Caco-2 (cell line): ENCODE results near the gene PPIE. TPM values are rescaled to one million over a fixed set of nuclear protein-coding genes. Genes with fewer than 3 reads are reported as not detected.

Experiments
- BruUV-seq: library from RNA; stranded (reverse); fragments of 400-500 nt; replicated peaks from 2 replicates; lab custom pipeline; 2021; lab: Mats Ljungman, UMichigan
- CTCF ChIA-PET: fragments of 300-600 bp; sonication (Branson Sonifier 250); formaldehyde crosslinking; loops from one replicate; lab custom pipeline; 2022; ENCODE audit warnings: antibody characterized with exemption; lab: Charles Lee
- POLR2A ChIA-PET: fragments of 300-600 bp; sonication (Branson Sonifier 250); formaldehyde crosslinking; loops from one replicate; lab custom pipeline; 2022; ENCODE audit warnings: antibody characterized with exemption; lab: Charles Lee
- DNase-seq, 2 experiments: peaks; one replicate each; pipeline versions ENCODE4 v3.0.0 to v3.0.0-alpha.2; 2020 to 2022
- H3K27me3 ChIP-seq: replicated peaks from 2 replicates; pipeline ENCODE4 v1.6.0; 2011; ENCODE audit warnings: low read length; ENCODE audit not compliant: control insufficient read depth, insufficient read depth
- H3K36me3 ChIP-seq: 2 replicates; pipeline ENCODE4 v1.5.1; 2011; ENCODE audit warnings: low read length; ENCODE audit not compliant: control insufficient read depth, insufficient read depth
- H3K4me1 ChIP-seq: fragments of 250-450 bp; sonication (Bioruptor Pico); 2 replicates; pipeline ENCODE4 v1.5.1; 2020; ENCODE audit warnings: mild to moderate bottlenecking
- H3K4me3 ChIP-seq: 2 replicates; pipeline ENCODE4 v1.5.1; 2011; ENCODE audit warnings: low read depth, mild to moderate bottlenecking, control low read depth, low read length
- H3K9me3 ChIP-seq: fragments of 250-450 bp; sonication (Bioruptor Pico); 2 replicates; pipeline ENCODE4 v1.5.1; 2020; ENCODE audit warnings: mild to moderate bottlenecking, moderate library complexity
- H3K27ac Mint-ChIP-seq: one replicate; pipeline ENCODE4 v1.8.0; 2022; ENCODE audit warnings: mixed read lengths; ENCODE audit not compliant: unreplicated experiment
- H3K27me3 Mint-ChIP-seq: one replicate; pipeline ENCODE4 v1.8.0; 2022; ENCODE audit warnings: mixed read lengths; ENCODE audit not compliant: insufficient read depth, unreplicated experiment
- H3K36me3 Mint-ChIP-seq: one replicate; pipeline ENCODE4 v1.8.0; 2022; ENCODE audit warnings: mild to moderate bottlenecking, mixed read lengths; ENCODE audit not compliant: insufficient read depth, unreplicated experiment
- H3K4me1 Mint-ChIP-seq: one replicate; pipeline ENCODE4 v1.8.0; 2022; ENCODE audit warnings: low read depth, mixed read lengths; ENCODE audit not compliant: unreplicated experiment
- H3K4me3 Mint-ChIP-seq: one replicate; pipeline ENCODE4 v1.8.0; 2022; ENCODE audit warnings: mild to moderate bottlenecking, moderate library complexity, mixed read lengths; ENCODE audit not compliant: unreplicated experiment
- H3K9me3 Mint-ChIP-seq: one replicate; pipeline ENCODE4 v1.8.0; 2022; ENCODE audit warnings: mixed read lengths; ENCODE audit not compliant: unreplicated experiment
- CTCF ChIP-seq, 2 experiments: fragments of 200-600 bp in 1 of 2; IDR thresholded peaks; 1 replicate in 1 of 2; 2 replicates in 1 of 2; pipeline versions ENCODE4 v1.5.1 to v1.8.0; 2011 to 2022; ENCODE audit warnings: antibody characterized with exemption in 1 of 2, control low read depth in 1 of 2, inconsistent platforms in 1 of 2, low read depth in 1 of 2, low read length in 1 of 2, mild to moderate bottlenecking in 1 of 2, moderate library complexity in 1 of 2; ENCODE audit not compliant: insufficient read depth in 1 of 2, severe bottlenecking in 1 of 2, unreplicated experiment in 1 of 2
- intact Hi-C: fragments of 100-400 bp; cut with micrococcal nuclease; formaldehyde crosslinking; loops from one replicate; pipeline ENCODE4 v1.10.0; 2022; ENCODE audit not compliant: unreplicated experiment
- total RNA-seq: library from RNA; stranded (reverse); gene quantifications from 2 replicates; pipeline ENCODE4 v1.2.3, GENCODE V29; 2022

Gene PPIE
- total RNA-seq, 1 experiment from 2014 or later, result 39.2 TPM

- DNase-seq, result no peak
- H3K4me1 ChIP-seq, result peaks cover 6% of the 10 kb centered on the region
- H3K4me3 Mint-ChIP-seq, result no peak overlapping the region
- no peaks in the 10 kb centered on the region for H3K36me3 ChIP-seq
- H3K9me3 Mint-ChIP-seq, result no peaks in the 10 kb centered on the region
- H3K4me1 Mint-ChIP-seq, result peaks cover 10% of the 10 kb centered on the region
- no peaks in the 10 kb centered on the region for H3K27me3 ChIP-seq
- no peak for TF ChIP-seq CTCF (IDR thresholded peaks at IDR 0.05; ENCODE audit: insufficient read depth in 1 of 2, low read depth in 1 of 2, low read length in 1 of 2, severe bottlenecking in 1 of 2, unreplicated experiment in 1 of 2)
- no TSS peak for BruUV-seq
- no peaks in the 10 kb centered on the region for H3K36me3 Mint-ChIP-seq
- intact Hi-C loops, result no loop called here
- H3K27ac Mint-ChIP-seq, result no peak overlapping the region
- POLR2A ChIA-PET, result no interaction called here
- H3K27me3 Mint-ChIP-seq, result peaks cover 8% of the 10 kb centered on the region
- no peak overlapping the region for H3K4me3 ChIP-seq
- no peaks in the 10 kb centered on the region for H3K9me3 ChIP-seq
- CTCF ChIA-PET, result no interaction called here
Measured at GRCh38 chr1:39713557-39713956, 25.1 kb upstream of the PPIE start.

- no peaks in the 10 kb centered on the region for H3K27me3 ChIP-seq
- ChIA-PET POLR2A (no interaction called here), CTCF (no interaction called here)
- H3K36me3 Mint-ChIP-seq, result no peaks in the 10 kb centered on the region
- peaks cover 8% of the 10 kb centered on the region for H3K27me3 Mint-ChIP-seq
- DNase-seq, result no peak
- no peak overlapping the region for H3K27ac Mint-ChIP-seq
- H3K9me3 Mint-ChIP-seq, result no peaks in the 10 kb centered on the region
- H3K4me1 Mint-ChIP-seq, result no peaks in the 10 kb centered on the region
- H3K36me3 ChIP-seq, result no peaks in the 10 kb centered on the region
- intact Hi-C loops, result no loop called here
- no peaks in the 10 kb centered on the region for H3K9me3 ChIP-seq
- BruUV-seq, result no TSS peak
- H3K4me3 Mint-ChIP-seq, result no peak overlapping the region
- no peak for TF ChIP-seq CTCF (IDR thresholded peaks at IDR 0.05; ENCODE audit: insufficient read depth in 1 of 2, low read depth in 1 of 2, low read length in 1 of 2, severe bottlenecking in 1 of 2, unreplicated experiment in 1 of 2)
- no peaks in the 10 kb centered on the region for H3K4me1 ChIP-seq
- H3K4me3 ChIP-seq, result no peak overlapping the region
Measured at GRCh38 chr1:39717809-39718208, 20.9 kb upstream of the PPIE start.

GRCh38 chr1:39720094-39720999, 18.3 kb upstream of the PPIE start:
- Histone ChIP-seq H3K9me3 (no peaks in the 10 kb centered on the region), H3K36me3 (no peaks in the 10 kb centered on the region), H3K4me3 (no peak overlapping the region), H3K27me3 (no peaks in the 10 kb centered on the region), H3K4me1 (no peaks in the 10 kb centered on the region)
- H3K36me3 Mint-ChIP-seq, result no peaks in the 10 kb centered on the region
- intact Hi-C loops, result loop anchor here (1.0 to 5.0 kb wide), 3 partner anchors 18 to 114 kb away; no protein-coding TSS in a partner anchor
- no peak overlapping the region for H3K27ac Mint-ChIP-seq
- POLR2A ChIA-PET, result interaction anchor here (0.5 kb wide), 1 partner anchor 18 kb away, joined by 3 read pairs; no protein-coding TSS in a partner anchor
- CTCF ChIA-PET, result interaction anchor here (0.7 to 1.5 kb wide), 5 partner anchors 18 to 114 kb away, joined by 3 to 7 read pairs (median 3); partner anchors contain the start of gene PPIE
- peak; percentile 17 to 35 for TF ChIP-seq CTCF (IDR thresholded peaks at IDR 0.05; ENCODE audit: insufficient read depth in 1 of 2, low read depth in 1 of 2, low read length in 1 of 2, severe bottlenecking in 1 of 2, unreplicated experiment in 1 of 2)
- peaks cover 8% of the 10 kb centered on the region for H3K27me3 Mint-ChIP-seq
- H3K4me3 Mint-ChIP-seq, result no peak overlapping the region
- no peaks in the 10 kb centered on the region for H3K4me1 Mint-ChIP-seq
- peak in 1 of 2 experiments; percentile 54 for DNase-seq
- BruUV-seq, result no TSS peak
- no peaks in the 10 kb centered on the region for H3K9me3 Mint-ChIP-seq
